ENCODE results near the gene SCLT1.

SCLT1 gene

GRCh38 chr4:129064717-129065116, 28.6 kb downstream of the SCLT1 start:
- DNase-seq: no peak

- DNase-seq: no peak
Measured at GRCh38 chr4:129063640-129064039, 29.7 kb downstream of the SCLT1 start.

GRCh38 chr4:129062580-129062979, 30.8 kb downstream of the SCLT1 start:
- DNase-seq: no peak

GRCh38 chr4:129059028-129059427, 34.3 kb downstream of the SCLT1 start:
- no peak for DNase-seq

- no peak for DNase-seq
Measured at GRCh38 chr4:129046055-129046959, 47.0 kb downstream of the SCLT1 start.

GRCh38 chr4:129043523-129043922, 49.8 kb downstream of the SCLT1 start:
- DNase-seq: no peak

- DNase-seq: no peak
Measured at GRCh38 chr4:129040471-129040870, 52.9 kb downstream of the SCLT1 start.

- DNase-seq: no peak
Measured at GRCh38 chr4:129037093-129037492, 56.2 kb downstream of the SCLT1 start.

GRCh38 chr4:129014566-129015509, 78.5 kb downstream of the SCLT1 start:
- DNase-seq: no peak

- no peak for DNase-seq
Measured at GRCh38 chr4:129008096-129008495, 85.2 kb downstream of the SCLT1 start.

- DNase-seq: no peak
Measured at GRCh38 chr4:128986908-128987307, 106.4 kb downstream of the SCLT1 start.

GRCh38 chr4:128986019-128986418, 107.3 kb downstream of the SCLT1 start:
- DNase-seq: no peak

GRCh38 chr4:128983771-128984485, 109.4 kb downstream of the SCLT1 start:
- no peak for DNase-seq

GRCh38 chr4:128981377-128981776, 112.0 kb downstream of the SCLT1 start:
- DNase-seq: no peak

- DNase-seq: no peak
Measured at GRCh38 chr4:128980816-128981326, 112.5 kb downstream of the SCLT1 start.

GRCh38 chr4:128979934-128980333, 113.4 kb downstream of the SCLT1 start:
- DNase-seq: no peak

- no peak for DNase-seq
Measured at GRCh38 chr4:128978985-128979384, 114.4 kb downstream of the SCLT1 start.

- DNase-seq: no peak
Measured at GRCh38 chr4:128974136-128974581, 119.2 kb downstream of the SCLT1 start.

GRCh38 chr4:128973384-128973783, 120.0 kb downstream of the SCLT1 start:
- DNase-seq: no peak

GRCh38 chr4:128961405-128961804, 131.9 kb downstream of the SCLT1 start:
- no peak for DNase-seq

GRCh38 chr4:128958194-128958593, 135.1 kb downstream of the SCLT1 start:
- DNase-seq: no peak

GRCh38 chr4:128957459-128957858, 135.9 kb downstream of the SCLT1 start:
- no peak for DNase-seq

GRCh38 chr4:128955751-128956150, 137.6 kb downstream of the SCLT1 start:
- no peak for DNase-seq

Measured in NCI-H526 treated with DMSO at 0.1 percent for 48 hours (cell line).